NCI-H1930 (cell line): ENCODE data around the gene SLAMF6.
A peak's percentile ranks its signal among the peaks of the same experiment; 100 is the strongest.
"Not testable (repeated sequence)": the region's sequence is repeated elsewhere in the genome, so short reads cannot be mapped to it uniquely, and the experiment has no call there.

Source experiments
- DNase-seq, 2 experiments: peaks; one replicate each; lab custom pipeline; 2025; lab: John Stamatoyannopoulos, UW

The SLAMF6 gene

DNA sequence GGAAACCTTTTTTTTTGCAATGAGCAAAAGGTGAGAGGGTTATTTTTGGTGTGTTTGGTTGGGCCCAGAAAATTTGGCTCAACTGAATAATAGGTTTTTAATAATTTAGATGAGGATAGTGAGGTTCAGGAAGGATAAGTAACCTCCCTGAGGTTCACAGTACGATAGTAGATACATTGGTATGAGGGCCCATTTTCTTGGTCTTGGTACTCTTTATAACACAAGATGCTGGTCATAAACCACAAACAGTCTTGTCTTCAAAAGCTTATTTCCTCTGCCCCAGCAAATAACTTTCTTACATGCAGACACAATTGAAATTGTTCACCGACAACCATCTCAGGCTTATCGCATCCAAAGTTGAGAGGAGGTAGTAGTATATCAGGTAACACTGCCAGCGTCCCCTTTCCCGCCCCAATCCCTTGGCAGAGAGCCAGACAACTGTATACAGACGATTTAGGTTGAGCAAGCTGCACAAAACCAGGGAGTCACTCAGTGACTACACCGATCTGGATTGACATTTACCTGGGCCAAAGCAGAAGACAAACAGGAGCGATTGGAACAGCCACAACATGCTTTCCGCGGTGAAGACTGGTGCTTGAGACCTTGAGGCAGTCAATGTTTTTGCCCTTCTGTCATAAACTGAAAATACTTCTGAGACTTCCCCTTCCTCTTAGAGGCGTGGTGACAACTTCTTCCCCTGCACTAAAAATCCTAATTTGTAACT lies at the start of gene SLAMF6:
Gene SLAMF6 (minus strand): TSS at position 634 of the 724 bp plus-strand sequence. CDS start 63 bp downstream, at position 571.
- DNase-seq: no peak

DNA sequence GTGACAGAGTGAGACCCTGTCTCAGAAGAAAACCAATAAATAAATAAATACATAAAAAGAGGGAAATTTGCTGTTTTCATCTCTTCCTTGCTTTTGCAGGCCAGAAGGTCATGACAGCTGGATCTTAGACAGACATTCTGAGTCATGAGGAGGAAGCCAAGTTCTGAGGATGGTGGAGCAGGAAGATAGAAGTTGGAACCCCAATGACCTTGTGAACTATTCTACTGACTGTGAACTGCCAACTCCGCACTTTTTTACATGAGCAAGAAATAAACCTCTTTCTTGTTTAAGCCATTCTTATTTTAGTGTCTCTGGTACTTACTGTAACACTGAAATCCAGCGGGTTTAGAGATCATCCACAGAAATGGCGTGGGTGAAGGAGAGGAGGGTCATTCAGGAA lies 47.8 kb upstream of the SLAMF6 start:
- DNase-seq: no peak

DNA sequence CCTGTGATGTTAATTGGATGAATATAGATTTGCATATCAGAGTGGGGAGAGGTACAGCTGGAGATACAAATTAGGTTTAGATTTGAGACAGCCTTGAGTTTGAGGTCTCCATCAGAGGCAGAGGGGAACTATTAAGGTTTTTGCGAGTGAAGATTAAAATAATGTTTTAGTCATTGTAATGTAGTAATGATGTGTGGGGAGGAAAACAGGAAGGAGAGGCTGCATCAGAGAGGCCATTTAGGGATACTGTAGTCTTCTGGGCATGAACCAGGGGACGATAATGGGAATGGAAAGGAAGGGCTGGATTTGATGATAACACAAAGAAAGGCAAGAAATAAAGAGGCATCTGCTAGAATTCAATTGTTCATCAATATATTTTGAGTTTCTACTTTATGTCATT lies 46.8 kb upstream of the SLAMF6 start:
- no peak for DNase-seq

- DNase-seq: no peak
Observed at GRCh38 chr1:160567858-160568682, 45.0 kb upstream of the SLAMF6 start.

DNA sequence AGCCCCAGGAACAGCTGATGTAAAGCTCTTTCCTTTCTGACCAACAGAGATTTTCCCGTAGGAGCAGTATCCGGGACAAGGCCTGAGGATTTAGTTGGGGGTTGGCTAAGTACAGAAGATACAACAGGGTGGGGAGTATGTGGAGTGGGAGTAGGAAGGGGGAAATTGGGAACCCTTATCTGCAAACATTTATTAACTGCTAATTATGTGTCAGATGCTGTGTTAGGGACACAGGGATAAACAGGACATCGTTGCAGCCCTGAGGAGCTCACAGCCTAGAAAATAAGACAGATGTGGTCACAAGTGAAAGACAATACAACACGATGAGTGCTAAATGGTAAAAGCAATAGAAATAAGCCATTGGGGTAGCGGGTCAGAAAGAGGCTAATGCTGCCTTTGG lies 44.3 kb upstream of the SLAMF6 start:
- no peak for DNase-seq

DNA sequence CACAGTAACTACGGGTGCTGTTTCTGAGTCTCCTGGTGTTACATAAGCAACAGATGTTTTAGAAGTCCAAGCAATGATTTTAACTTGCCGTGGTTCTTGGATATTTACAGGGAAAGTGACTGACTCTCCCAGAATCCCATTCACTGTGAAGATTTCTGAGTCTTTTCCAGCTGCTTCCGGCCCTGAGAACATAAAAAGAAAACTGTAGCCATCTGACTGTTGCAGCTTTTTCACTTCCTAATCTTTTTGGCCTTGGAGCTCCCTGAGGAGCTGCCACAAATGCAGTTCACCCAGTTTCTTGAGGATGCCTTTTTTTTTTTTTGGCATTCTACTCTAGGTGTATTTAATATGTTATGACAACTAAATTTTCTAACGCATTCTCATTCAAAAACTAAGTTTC lies 42.5 kb upstream of the SLAMF6 start:
- DNase-seq: no peak

DNA sequence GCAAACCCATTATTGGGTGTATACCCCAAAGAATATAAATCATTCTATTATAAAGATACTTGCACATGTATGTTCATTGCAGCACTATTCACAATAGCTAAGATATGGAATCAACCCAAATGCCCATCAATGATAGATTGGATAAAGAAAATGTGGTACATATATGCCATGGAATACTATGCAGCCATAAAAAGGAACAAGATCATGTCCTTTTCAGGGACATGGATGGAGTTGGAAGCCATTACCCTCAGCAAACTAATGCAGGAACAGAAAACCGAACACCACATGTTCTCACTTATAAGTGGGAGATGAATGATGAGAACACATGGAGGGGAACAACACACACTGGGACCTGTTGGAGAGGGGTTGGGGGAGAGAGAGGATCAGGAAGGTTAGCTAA lies 40.2 kb upstream of the SLAMF6 start:
- not testable (repeated sequence) for DNase-seq

DNA sequence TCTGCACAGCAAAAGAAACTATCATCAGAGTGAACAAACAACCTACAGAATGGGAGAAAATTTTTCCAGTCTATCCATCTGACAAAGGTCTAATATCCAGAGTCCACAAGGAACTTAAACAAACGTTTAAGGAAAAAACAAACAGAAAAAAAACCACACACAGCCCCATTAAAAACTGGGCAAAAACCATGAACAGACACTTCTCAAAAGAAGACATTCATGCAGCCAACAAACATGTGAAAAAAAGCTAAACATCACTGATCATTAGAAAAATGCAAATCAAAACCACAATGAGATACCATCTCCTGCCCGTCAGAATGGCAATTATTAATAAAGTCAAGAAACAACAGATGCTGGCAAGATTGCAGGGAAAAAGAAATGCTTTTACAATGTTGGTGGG lies 39.7 kb upstream of the SLAMF6 start:
- DNase-seq: not testable (repeated sequence)

DNA sequence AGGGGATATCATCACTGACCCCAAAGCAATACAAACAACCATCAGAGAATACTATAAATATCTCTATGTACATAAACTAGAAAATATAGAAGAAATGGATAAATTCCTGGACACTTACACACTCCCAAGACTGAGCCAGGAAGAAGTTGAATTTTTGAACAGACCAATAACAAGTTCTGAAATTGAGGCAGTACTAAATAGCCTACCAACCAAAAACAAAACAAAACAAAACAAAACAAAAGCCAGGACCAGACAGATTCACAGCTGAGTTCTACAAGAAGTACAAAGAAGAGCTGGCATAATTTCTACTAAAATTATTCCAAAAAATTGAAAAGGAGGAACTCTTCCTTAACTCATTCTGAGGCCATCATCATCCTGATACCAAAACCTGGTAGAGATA lies 37.8 kb upstream of the SLAMF6 start:
- DNase-seq: no peak

DNA sequence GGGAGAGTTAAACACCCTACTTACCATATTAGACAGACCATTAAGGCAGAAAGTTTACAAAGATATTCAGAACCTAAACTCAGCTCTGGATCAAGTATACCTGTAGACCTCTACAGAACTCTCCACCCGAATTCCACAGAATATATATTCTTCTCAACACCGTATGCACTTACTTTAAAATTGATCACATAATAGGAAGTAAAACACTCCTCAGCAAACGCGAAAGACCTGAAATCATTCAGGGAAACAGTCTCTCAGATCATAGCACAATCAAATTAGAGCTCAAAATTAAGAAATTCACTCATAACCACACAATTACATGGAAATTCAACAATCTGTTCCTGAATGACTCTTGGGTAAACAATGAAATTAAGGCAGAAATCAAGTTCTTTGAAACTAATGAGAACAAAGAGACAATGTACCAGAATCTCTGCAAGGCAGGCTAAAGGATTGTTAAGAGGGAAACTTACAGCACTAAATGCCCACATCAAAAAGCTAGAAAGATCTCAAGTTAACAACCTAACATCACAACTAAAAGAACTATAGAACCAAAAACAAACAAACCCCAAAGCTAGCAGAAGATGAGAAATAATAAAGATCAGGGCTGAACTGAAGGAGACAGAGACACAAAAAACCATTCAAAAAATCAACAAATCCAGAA lies 37.1 kb upstream of the SLAMF6 start:
- no peak for DNase-seq

DNA sequence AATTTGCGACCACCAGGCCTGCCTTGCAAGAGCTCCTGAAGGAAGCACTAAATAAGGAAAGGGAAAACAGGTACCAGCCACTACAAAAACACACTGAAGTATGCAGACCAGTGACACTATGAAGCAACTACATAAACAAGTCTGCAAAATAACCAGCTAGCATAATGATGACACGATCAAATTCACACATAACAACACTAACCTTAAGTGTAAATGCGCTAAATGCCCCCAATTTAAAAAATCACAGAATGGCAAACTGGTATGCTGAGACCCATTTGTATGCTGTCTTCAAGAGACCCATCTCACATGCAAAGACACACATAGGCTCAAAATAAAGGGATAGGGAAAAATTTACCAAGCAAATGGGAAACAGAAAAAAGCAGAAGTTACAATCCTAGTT lies 36.4 kb upstream of the SLAMF6 start:
- not testable (repeated sequence) for DNase-seq

- DNase-seq: no peak
Observed at GRCh38 chr1:160558660-160559380, 35.8 kb upstream of the SLAMF6 start.

- no peak for DNase-seq
Observed at GRCh38 chr1:160553778-160554177, 30.7 kb upstream of the SLAMF6 start.

DNA sequence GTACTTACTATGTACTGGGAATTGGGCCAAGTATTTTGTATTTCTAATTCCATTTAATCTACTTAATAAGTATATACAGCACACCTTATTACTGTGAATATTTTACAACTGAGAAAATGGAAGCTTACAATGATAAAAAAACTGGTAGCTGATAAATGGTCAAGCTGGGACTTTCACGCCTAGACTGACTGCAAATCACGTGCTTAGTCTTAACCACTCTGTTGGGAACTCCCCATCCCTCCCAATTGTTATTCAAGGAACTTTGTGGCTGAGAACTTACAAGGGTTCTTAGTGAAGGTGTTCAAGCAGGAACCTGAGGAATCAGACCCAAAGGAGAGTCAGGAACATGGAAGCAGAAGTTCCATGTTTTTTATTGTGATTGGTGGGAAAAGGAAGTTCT lies 29.4 kb upstream of the SLAMF6 start:
- no peak for DNase-seq

GRCh38 chr1:160550572-160551034 lies 27.5 kb upstream of the SLAMF6 start:
- DNase-seq: peak; percentile 16 to 47

- DNase-seq: no peak
Observed at GRCh38 chr1:160549665-160550006, 26.6 kb upstream of the SLAMF6 start.

DNA sequence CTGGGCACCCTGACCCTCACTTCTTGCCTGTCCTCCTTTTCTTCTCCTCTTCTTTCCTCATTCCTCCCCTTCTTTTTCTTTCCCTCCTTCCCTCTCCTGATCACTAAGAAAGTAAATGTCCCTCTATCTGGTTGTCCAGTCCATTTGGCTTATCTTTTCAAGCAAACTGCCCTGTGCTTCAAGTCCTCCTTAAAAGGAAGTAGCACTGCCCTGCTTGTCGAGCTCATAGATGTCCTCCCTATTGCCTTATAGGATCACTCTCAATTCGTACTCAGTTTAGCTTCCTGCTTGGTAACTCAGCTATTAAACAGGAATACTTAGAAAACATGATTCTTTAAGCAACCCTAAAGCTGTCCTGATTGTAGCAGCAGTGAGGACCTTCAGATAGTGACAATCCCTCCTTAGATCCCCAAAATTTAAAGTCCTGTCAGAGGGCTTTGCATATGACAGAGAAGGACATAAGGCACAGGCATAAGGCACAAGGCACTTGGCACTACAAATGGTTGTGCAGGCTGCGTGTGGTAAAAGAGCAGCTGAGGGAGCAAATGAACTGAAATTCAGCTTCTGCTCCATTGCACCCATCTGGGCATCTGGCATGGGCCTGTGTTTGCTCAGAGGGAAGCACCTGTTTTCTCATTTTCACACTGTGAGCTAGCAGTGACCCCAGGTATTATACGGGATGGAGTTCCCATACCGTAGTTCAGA lies 26.1 kb upstream of the SLAMF6 start:
- DNase-seq: no peak

- no peak for DNase-seq
Observed at GRCh38 chr1:160548183-160548582, 25.1 kb upstream of the SLAMF6 start.

DNA sequence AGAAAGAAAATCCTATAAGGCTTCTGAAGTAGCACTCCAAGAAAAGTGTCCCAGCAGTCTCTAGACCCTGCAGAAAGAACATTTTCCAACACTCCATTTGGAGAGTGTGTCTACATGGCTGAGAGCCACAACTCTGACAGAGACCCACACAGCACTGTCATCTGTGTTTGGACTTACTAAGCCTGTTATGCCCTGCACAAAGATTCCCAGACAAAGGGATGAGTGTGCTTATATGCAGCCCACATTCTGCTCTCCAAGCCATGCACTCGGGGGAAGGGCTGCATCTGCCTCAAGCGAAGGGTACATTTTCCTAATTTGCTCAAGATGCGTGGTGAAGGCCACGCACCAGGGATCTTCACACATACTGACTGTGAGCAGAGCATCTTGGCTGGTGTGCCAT lies 24.4 kb upstream of the SLAMF6 start:
- no peak for DNase-seq

- DNase-seq: no peak
Observed at GRCh38 chr1:160546942-160547341, 23.9 kb upstream of the SLAMF6 start.

DNA sequence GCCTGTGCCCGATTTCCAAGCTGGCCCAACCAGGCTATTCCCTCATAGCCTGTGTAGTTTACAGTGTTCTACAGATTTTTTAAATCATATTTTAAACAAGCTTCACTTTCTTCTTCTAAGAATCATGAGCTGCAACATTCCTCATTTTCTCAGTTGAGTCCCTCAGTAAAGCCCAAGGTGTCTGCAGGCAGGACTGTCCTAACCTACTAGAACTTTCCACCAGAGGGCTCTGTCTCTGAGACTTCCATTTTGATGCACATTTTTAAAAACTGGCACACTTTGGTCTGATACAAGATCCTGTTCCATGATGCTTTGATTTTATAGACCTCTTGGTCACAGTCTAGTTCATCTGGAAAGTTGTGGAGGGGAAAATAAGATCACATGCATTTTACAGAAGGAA lies 21.6 kb upstream of the SLAMF6 start:
- DNase-seq: no peak
